WTC11 (cell line): Measurements from ENCODE around the gene CEACAM19.
"Not testable (repeated sequence)": the region's sequence is repeated elsewhere in the genome, so short reads cannot be mapped to it uniquely, and the experiment has no call there.

ENCODE experiments used
- CBFB ChIP-seq: sonication (generic); formaldehyde crosslinking; IDR thresholded peaks from 2 replicates; pipeline ENCODE4 v1.8.1; 2022; ENCODE audit warnings: mild to moderate bottlenecking, low read depth, missing genetic modification reagents
- CREB1 ChIP-seq: sonication (generic); formaldehyde crosslinking; IDR thresholded peaks from 2 replicates; pipeline ENCODE4 v1.8.0; 2023; ENCODE audit warnings: mild to moderate bottlenecking, missing genetic modification reagents
- CTCF ChIP-seq: fragments of 200-600 bp; IDR thresholded peaks from 2 replicates; pipeline ENCODE4 v1.8.0; 2022; ENCODE audit warnings: antibody characterized with exemption
- ESRRA ChIP-seq: sonication (generic); formaldehyde crosslinking; IDR thresholded peaks from 2 replicates; pipeline ENCODE4 v1.8.1; 2022; ENCODE audit warnings: mild to moderate bottlenecking, missing genetic modification reagents, borderline replicate concordance
- ETV6 ChIP-seq: sonication (generic); formaldehyde crosslinking; IDR thresholded peaks from 2 replicates; pipeline ENCODE4 v1.8.1; 2022; ENCODE audit warnings: mild to moderate bottlenecking, missing genetic modification reagents
- KAT7 ChIP-seq: sonication (generic); formaldehyde crosslinking; IDR thresholded peaks from 2 replicates; pipeline ENCODE4 v1.8.1; 2023; ENCODE audit warnings: missing genetic modification reagents, mild to moderate bottlenecking, borderline replicate concordance
- RELA ChIP-seq: sonication (generic); formaldehyde crosslinking; IDR thresholded peaks from 2 replicates; pipeline ENCODE4 v1.8.1; 2022; ENCODE audit warnings: missing genetic modification reagents, mild to moderate bottlenecking, borderline replicate concordance
- USF2 ChIP-seq: sonication (generic); formaldehyde crosslinking; IDR thresholded peaks from 2 replicates; pipeline ENCODE4 v1.8.1; 2023; ENCODE audit warnings: mild to moderate bottlenecking, missing genetic modification reagents, moderate library complexity
- TF ChIP-seq, protein P1 (sequence below): fragments of 250-450 bp; sonication (Bioruptor Pico); IDR thresholded peaks from 2 replicates; pipeline ENCODE4 v2.1.2; 2022; ENCODE audit warnings: mild to moderate bottlenecking, moderate library complexity
- TF ChIP-seq, protein P2 (sequence below): sonication (generic); formaldehyde crosslinking; IDR thresholded peaks from 2 replicates; pipeline ENCODE4 v1.8.0; 2022; ENCODE audit warnings: mild to moderate bottlenecking, missing genetic modification reagents
- TF ChIP-seq, protein P3 (sequence below): fragments of 250-450 bp; sonication (Bioruptor Pico); IDR thresholded peaks from 2 replicates; pipeline ENCODE4 v1.9.0; 2021; ENCODE audit warnings: mild to moderate bottlenecking
- TF ChIP-seq, protein P4 (sequence below): sonication (generic); formaldehyde crosslinking; IDR thresholded peaks from 2 replicates; pipeline ENCODE4 v1.8.0; 2022; ENCODE audit warnings: mild to moderate bottlenecking, missing genetic modification reagents

GRCh38 chr19:44684396-44684795, 13.1 kb downstream of the CEACAM19 start:
- not testable (repeated sequence) for TF ChIP-seq CTCF; ETV6 (CRISPR knock-in tag); CREB1; ESRRA; CBFB (CRISPR knock-in tag); RELA (CRISPR knock-in tag); KAT7 (CRISPR knock-in tag); USF2 (CRISPR knock-in tag)
- TF ChIP-seq, protein P1, sequence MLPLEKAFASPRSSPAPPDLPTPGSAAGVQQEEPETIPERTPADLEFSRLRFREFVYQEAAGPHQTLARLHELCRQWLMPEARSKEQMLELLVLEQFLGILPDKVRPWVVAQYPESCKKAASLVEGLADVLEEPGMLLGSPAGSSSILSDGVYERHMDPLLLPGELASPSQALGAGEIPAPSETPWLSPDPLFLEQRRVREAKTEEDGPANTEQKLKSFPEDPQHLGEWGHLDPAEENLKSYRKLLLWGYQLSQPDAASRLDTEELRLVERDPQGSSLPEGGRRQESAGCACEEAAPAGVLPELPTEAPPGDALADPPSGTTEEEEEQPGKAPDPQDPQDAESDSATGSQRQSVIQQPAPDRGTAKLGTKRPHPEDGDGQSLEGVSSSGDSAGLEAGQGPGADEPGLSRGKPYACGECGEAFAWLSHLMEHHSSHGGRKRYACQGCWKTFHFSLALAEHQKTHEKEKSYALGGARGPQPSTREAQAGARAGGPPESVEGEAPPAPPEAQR (CRISPR knock-in tag), result not testable (repeated sequence)
- TF ChIP-seq, protein P2, sequence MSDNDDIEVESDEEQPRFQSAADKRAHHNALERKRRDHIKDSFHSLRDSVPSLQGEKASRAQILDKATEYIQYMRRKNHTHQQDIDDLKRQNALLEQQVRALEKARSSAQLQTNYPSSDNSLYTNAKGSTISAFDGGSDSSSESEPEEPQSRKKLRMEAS, result not testable (repeated sequence)
- TF ChIP-seq, protein P3, sequence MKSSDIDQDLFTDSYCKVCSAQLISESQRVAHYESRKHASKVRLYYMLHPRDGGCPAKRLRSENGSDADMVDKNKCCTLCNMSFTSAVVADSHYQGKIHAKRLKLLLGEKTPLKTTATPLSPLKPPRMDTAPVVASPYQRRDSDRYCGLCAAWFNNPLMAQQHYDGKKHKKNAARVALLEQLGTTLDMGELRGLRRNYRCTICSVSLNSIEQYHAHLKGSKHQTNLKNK (CRISPR knock-in tag), result not testable (repeated sequence)
- TF ChIP-seq, protein P4, sequence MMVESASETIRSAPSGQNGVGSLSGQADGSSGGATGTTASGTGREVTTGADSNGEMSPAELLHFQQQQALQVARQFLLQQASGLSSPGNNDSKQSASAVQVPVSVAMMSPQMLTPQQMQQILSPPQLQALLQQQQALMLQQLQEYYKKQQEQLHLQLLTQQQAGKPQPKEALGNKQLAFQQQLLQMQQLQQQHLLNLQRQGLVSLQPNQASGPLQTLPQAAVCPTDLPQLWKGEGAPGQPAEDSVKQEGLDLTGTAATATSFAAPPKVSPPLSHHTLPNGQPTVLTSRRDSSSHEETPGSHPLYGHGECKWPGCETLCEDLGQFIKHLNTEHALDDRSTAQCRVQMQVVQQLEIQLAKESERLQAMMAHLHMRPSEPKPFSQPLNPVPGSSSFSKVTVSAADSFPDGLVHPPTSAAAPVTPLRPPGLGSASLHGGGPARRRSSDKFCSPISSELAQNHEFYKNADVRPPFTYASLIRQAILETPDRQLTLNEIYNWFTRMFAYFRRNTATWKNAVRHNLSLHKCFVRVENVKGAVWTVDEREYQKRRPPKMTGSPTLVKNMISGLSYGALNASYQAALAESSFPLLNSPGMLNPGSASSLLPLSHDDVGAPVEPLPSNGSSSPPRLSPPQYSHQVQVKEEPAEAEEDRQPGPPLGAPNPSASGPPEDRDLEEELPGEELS (CRISPR knock-in tag), result not testable (repeated sequence)
